Tongue (tissue), 2 donors: ENCODE data around the gene WDR70. TPM values are rescaled to one million over a fixed set of nuclear protein-coding genes. Genes with fewer than 3 reads are reported as not detected.

Source experiments
- small RNA-seq: library from RNA; depleted of rRNA; stranded (forward); fragments of <200 nt; gene quantifications from one replicate; pipeline ENCODE3, GENCODE V24; 2014; ENCODE audit warnings: low replicate concordance
- total RNA-seq: library from RNA; depleted of rRNA; stranded (reverse); fragments of >200 nt; gene quantifications from one replicate; pipeline ENCODE4 v1.2.3, GENCODE V29; 2014

WDR70 gene
- total RNA-seq, 1 donor from 2014 or later = 48.6 TPM

Small RNAs within 50 kb of the gene (small RNA-seq; reads per million reads assigned to genes)
- gene RNU6-1190P (not detected), gene RNU6-484P (not detected)

Other genes starting within 250 kb of the WDR70 start
- gene CPLANE1, start 129.9 kb upstream of the WDR70 start, total RNA-seq = 36.4 TPM
- gene NUP155, start 8.2 kb upstream of the WDR70 start, total RNA-seq = 36.7 TPM